GM19328 (cell line): ENCODE measurements around the gene MYG1.
"Not testable (repeated sequence)": the region's sequence is repeated elsewhere in the genome, so short reads cannot be mapped to it uniquely, and the experiment has no call there.

Experiments used
- ATAC-seq: cut with Tn5 transposase; IDR thresholded peaks from one replicate; pipeline ENCODE4 v1.9.1; 2021; ENCODE audit warnings: mild to moderate bottlenecking, moderate library complexity; ENCODE audit not compliant: unreplicated experiment

The MYG1 gene

DNA sequence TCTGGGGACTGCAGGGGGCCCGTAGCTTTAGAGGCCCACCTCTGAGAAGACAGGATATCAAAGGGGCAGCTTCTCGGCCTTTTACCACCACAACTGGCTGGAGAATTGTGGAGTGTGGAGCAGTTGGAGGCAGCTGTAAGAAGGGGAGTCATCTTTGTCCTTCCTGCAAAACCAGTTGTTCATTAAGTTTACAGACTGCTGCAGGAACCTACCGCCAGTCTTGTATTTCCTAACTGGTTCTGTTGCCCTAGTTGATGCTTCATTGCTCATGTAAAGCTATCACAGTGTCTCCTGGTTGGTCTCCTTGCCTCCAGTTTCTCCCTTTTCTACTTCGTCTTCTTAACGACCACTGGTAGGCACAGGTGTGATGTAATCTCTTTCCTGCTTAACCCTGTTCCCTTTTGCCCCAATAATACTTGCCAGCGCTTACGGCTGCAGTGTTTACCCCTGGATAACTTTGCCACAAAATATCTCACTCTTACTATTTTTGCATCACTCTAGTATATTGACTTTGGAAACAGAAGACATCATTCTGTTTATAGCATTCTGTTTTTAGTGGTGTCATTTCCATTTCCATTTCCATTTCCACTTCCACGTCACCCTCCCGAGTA is 19.5 kb upstream of the MYG1 start:
- no peak for ATAC-seq

- no peak for ATAC-seq
These were observed 13.0 kb upstream of the MYG1 start for GRCh38 chr12:53286448-53286847.

GRCh38 chr12:53287741-53288216 is 11.7 kb upstream of the MYG1 start:
- no peak for ATAC-seq

DNA sequence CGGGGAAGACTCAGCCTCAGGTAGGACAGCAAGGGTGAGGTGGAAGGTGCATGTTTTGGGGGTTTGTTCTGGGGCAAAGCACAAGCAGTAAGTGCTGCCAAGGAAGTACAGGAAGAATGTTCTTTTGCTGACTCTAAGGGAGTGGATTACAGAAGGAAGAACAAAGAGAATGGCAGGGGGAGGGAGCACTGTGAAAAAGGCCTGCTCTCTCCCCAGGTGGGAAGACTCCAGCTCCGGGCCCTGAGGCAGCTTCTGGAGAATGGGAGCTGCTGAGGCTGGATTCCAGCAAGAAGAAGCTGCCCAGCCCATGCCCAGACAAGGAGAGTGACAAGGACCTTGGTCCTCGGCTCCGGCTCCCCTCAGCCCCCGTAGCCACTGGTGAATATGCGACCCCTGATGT is 11.2 kb upstream of the MYG1 start:
- ATAC-seq = no peak

DNA sequence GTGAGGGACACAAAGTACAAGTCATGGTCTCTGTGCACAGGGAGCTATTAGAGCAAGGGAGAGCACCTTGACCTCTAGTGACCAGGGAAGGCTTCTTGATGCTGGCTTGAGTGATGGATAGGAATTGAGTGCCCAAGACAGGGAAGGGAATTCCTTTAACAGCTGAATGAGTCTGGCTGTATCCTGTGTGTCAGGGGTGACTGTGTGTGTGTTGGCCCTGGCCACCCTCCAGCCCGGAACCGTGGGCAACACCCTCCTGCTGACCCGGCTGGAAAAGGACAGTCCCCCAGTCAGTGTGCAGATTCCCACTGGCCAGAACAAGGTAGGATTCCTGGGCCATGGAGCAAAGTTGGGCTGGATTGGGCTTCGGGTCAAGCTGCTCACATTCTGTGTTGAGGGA is 9.6 kb upstream of the MYG1 start:
- no peak for ATAC-seq

GRCh38 chr12:53290661-53291060 is 8.8 kb upstream of the MYG1 start:
- ATAC-seq = no peak

- no peak for ATAC-seq
These were observed 7.1 kb upstream of the MYG1 start for GRCh38 chr12:53292426-53292825.

- ATAC-seq = peak; percentile 81
These were observed 4.2 kb upstream of the MYG1 start, which contains the start of gene PFDN5 for GRCh38 chr12:53295070-53295890. Gene PFDN5 (plus strand): TSS chr12:53295542. CDS start chr12:53295568, 26 bp downstream.

- ATAC-seq = no peak
These were observed 3.6 kb upstream of the MYG1 start for GRCh38 chr12:53295891-53296219.

GRCh38 chr12:53297106-53297505 is 2.4 kb upstream of the MYG1 start:
- ATAC-seq = not testable (repeated sequence)

DNA sequence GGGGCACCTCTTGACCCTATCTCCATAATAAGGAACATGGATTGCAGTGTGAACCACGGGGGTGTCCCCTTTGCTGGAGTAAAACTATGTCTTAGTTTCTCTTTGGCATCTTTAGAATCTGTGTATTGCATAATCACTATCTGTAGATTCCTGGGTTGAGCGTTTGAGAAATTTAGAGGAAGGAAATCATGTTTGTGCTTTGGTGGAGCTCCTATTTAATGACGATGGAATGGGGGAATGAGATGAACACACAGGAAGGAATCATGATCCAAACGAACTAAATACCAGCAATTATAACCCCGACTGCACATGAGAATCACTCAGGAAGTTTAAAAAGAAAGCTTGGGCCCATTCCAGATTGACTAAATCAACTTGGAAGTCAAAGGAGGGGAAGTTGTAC is 1.3 kb upstream of the MYG1 start:
- no peak for ATAC-seq

DNA sequence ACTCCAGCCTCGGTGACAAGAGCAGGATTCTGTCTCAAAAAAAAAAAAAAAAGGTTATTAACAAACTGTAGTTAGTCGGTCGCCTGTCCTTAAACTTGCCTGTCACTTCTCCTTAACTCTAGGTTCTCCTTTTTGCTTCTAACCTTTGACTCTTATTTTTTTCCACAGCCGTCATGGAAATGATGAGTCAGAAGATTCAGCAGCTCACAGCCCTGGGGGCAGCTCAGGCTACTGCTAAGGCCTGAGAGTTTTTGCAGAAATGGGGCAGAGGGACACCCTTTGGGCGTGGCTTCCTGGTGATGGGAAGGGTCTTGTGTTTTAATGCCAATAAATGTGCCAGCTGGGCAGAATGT is 418 bp upstream of the MYG1 start:
- ATAC-seq = no peak

GRCh38 chr12:53300187-53300586 is 692 bp downstream of the MYG1 start:
- no peak for ATAC-seq

- no peak for ATAC-seq
These were observed 3.4 kb downstream of the MYG1 start for GRCh38 chr12:53302903-53303302.

GRCh38 chr12:53306826-53307225 is 7.3 kb downstream of the MYG1 start:
- ATAC-seq = no peak

DNA sequence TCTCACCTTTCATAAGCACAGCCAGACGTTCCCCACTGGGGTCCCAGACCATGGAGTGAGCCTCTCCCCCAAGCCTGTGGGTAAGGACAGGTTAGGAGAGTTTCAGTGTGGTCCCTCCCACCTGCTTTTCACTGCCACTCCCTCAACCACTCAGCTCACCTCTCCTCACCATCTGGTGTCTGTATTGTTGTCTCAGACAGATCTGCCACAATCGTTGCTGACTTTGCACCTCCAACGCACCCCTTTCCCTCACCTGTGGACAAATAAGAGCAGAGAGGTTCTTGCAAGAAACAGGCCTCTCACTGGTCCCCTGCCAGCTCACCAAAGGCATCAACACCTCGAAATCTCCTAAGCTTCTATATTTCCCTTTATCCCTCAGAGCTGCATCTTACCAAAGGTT is 8.8 kb downstream of the MYG1 start:
- ATAC-seq = no peak

DNA sequence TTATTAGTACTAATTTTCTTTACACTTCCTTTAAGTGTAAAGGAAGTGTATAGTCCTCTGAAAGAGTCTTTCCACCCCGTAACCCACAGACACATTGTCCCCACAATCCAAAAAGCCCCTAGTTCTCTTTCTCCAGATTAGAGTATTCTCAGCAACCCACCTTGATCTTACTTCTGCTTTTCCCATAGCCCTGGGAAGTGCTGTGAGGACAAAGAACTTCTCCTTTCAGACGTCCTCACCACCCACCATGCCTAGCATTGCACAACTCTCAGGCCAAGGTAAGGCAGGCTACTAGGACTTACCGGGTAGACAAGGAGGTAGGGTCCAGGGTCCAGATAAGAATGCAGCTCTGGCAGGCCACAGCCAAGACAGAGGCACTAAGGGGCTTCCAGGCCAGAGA is 14.5 kb downstream of the MYG1 start:
- ATAC-seq = no peak

- no peak for ATAC-seq
These were observed 21.1 kb downstream of the MYG1 start for GRCh38 chr12:53320352-53321195.

GRCh38 chr12:53324113-53324778 is 24.8 kb downstream of the MYG1 start:
- peak; percentile 25 for ATAC-seq

DNA sequence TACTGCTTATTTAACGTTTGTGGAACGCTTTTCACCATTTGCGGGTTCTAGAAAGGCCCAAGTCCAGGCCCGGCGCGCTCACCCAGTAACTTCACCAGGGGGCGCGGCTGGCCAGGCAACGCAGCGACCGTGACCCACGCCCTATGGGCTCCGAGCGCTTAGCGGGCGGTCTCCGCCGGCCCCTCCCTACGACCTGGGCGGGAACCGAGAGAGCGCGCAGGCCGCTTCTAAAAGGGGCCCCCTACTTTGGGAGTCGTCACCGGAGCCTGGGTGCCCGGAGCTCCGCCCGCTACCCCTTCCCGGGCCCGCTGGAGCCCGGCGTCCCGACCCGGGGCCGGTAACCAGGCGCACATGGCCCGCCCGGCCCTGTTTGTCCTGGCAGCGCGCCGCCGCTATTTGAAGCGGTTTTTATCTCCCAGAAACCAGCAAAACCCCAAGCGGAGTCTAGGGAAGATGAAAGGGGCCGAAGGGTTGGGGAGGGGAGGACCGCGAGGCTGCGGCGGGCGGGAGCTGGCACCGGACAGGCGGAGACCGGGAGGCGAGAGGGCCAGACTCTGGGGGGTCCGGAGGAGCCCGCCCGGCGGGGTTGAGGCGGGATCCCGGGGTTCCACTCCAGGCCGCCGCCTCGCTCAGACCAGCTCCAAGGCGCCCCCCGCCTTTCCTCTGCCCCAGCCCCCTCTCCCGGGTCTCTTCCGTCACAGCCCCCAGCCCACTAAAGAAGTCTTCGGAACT is 25.4 kb downstream of the MYG1 start:
- peak; percentile 41 for ATAC-seq
